NT2/D1 (cell line): ENCODE results near the gene ARHGEF37.

Experiments
- DNase-seq: peaks from one replicate; pipeline ENCODE4 v3.0.0-alpha.2; 2011; ENCODE audit warnings: low read depth, low spot score
- H3K27me3 ChIP-seq: 2 replicates; pipeline ENCODE4 v1.6.0; 2011; ENCODE audit warnings: mild to moderate bottlenecking; ENCODE audit not compliant: insufficient read length, insufficient read depth
- H3K36me3 ChIP-seq: 2 replicates; pipeline ENCODE4 v1.6.1; 2011; ENCODE audit warnings: mild to moderate bottlenecking, low read length, mixed read lengths; ENCODE audit not compliant: insufficient read depth, insufficient read length
- H3K4me1 ChIP-seq: 2 replicates; pipeline ENCODE4 v1.5.1; 2011; ENCODE audit not compliant: insufficient read depth, insufficient read length
- H3K4me3 ChIP-seq: 2 replicates; pipeline ENCODE4 v1.5.1; 2011; ENCODE audit warnings: low read depth; ENCODE audit not compliant: insufficient read length
- H3K9ac ChIP-seq: 2 replicates; pipeline ENCODE4 v1.6.0; 2011; ENCODE audit warnings: low read depth; ENCODE audit not compliant: insufficient read length
- H3K9me3 ChIP-seq: 2 replicates; pipeline ENCODE4 v1.5.1; 2011; ENCODE audit warnings: mild to moderate bottlenecking, low read length; ENCODE audit not compliant: insufficient read depth
- SUZ12 ChIP-seq: IDR thresholded peaks from 2 replicates; pipeline ENCODE4 v1.6.1; 2011; ENCODE audit not compliant: insufficient read length, insufficient read depth; ENCODE audit errors: extremely low read depth
- YY1 ChIP-seq: IDR thresholded peaks from 2 replicates; pipeline ENCODE4 v1.6.1; 2011; ENCODE audit not compliant: insufficient read length, insufficient read depth
- ZNF274 ChIP-seq: IDR thresholded peaks from 2 replicates; pipeline ENCODE4 v1.6.1; 2011; ENCODE audit warnings: mild to moderate bottlenecking, low read depth, low read length

ARHGEF37 gene

DNA sequence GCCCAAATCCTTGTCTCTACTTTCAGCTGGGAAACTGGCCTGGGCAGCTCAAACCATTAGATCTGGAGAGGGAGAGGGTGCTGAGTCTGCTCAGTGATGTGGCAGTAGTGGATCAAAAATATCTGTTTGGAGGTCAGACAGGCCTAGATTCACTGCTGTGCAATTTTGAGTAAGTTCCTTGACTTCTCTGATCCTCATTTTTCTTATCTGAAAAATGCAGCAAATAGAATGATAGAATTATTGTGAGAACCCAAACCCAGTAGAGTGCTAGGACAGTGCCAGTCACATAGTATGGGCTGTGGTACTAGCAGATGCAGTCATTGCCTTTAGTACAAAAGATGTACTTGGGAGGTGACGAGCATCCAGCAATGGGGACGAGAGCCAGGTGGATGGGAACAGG is 50.2 kb downstream of the ARHGEF37 start:
- Histone ChIP-seq H3K36me3 (no peaks in the 10 kb centered on the region), H3K9me3 (no peaks in the 10 kb centered on the region), H3K9ac (no peak overlapping the region), H3K27me3 (no peaks in the 10 kb centered on the region), H3K4me3 (no peak overlapping the region), H3K4me1 (peaks cover 14% of the 10 kb centered on the region)
- DNase-seq: no peak
- no peak for TF ChIP-seq SUZ12
- TF ChIP-seq ZNF274: no peak
- no peak for TF ChIP-seq YY1

DNA sequence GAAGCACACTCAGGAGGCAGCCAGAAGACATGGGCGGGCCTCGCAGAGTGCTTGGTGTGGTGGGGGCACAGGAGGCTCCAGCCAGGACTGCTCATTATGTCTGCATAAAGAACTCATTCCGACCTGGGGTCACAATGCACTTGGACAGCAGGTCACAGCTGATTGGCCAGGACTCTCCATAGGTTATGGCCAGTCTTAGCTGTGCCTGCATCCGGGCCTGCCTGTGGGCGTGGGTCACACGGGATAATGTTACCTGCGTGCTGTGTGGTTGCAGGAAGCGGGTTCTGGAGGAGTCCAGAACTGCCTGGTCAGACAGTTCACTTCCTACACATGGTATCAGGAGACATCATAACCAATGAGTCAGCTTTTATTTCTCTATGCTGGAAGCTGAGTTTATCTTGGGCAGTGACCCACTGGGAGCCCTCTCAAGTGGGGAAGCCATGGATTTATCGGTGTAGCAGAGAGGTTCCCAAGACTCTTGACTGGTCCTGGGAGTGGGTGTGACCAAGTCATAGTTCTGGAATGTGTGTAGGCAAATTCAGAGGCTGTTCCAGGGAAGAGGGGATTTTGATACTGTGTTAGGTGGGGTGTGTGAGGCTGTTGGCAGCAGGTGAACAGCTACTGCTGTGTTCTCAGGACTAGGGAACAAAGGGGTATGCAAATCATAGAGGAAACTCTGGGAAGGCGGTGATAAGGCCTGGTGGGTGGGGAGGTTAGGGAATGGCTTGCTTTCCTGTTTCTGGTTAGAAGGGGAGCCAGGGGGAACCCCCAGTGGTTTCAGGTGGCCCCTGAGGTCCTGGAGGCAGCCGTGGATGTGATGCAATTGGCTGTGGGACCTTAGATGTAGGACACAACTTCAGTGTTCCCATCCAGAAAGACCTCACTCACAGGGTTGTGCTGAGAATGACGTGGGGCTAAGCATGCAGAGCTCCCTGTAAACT is 51.3 kb downstream of the ARHGEF37 start:
- Histone ChIP-seq H3K9ac (no peak overlapping the region), H3K36me3 (no peaks in the 10 kb centered on the region), H3K9me3 (no peaks in the 10 kb centered on the region), H3K4me3 (no peak overlapping the region), H3K4me1 (peaks cover 14% of the 10 kb centered on the region), H3K27me3 (no peaks in the 10 kb centered on the region)
- TF ChIP-seq ZNF274 (no peak), SUZ12 (no peak), YY1 (no peak)
- DNase-seq: peak; percentile 20

DNA sequence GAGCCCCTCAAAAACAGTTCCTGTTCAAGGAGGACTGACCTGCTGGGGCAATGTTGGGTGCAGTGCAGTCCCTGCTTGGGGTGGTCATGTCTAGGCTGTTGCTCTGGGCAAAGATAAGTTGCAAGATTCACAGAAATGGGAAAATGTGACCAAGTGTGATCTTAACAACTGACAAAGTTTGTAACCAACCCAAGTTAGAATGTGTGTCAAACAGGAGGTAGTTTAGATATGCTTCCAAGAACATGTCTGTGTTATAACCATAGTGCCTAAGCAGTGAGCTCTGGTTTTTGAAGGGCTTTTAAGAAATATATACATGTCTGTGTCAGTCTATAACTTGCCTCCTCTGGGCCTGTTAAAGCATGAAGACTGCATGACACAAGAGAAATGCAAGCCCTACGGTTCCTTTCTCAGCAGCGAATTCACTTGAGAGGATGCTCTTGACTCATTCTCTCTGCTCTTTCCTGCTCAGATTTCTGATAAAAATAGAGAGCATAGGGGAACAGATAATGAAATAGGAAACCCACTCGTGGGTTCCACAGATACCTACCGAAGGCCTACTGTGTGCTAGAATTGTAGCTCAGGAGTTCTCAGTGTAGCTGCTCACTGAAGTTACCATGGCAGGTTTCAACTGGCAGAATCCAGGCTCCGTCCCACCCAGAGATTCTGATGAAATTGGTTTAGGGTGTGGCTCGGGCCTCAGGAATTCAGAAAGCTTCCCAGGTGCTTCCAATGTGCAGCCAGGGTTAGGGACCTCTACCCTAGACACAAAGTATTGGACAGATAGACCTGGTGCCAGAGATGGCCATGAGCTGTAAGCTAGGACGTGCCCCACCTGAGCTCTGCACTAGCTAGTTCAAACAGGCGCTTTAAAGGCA is 52.4 kb downstream of the ARHGEF37 start:
- no peak for TF ChIP-seq YY1
- no peak for TF ChIP-seq SUZ12
- TF ChIP-seq ZNF274: no peak
- DNase-seq: no peak
- H3K9me3 ChIP-seq: no peaks in the 10 kb centered on the region
- peaks cover 14% of the 10 kb centered on the region for H3K4me1 ChIP-seq
- no peak overlapping the region for H3K4me3 ChIP-seq
- H3K36me3 ChIP-seq: no peaks in the 10 kb centered on the region
- no peaks in the 10 kb centered on the region for H3K27me3 ChIP-seq
- no peak overlapping the region for H3K9ac ChIP-seq

DNA sequence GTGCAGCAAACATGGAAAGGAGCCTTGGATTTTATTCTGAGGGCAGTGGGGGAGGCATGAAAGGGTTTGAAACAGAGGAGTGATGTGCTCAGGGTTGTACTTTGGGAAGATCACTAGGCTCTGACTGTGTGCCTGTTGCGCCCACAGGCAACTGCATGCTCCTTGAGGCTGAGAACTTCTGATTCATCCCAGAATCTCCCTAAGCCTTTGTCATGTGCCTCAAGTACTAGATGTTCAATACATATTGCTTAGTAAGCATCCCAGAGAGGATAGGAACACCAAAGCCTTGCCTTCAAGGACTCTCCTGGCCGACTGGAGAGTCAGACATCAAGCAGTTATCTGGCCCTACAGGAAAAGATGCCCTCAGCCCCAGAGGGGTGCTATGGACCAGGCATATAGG is 54.1 kb downstream of the ARHGEF37 start:
- no peak for DNase-seq
- H3K4me3 ChIP-seq: no peak overlapping the region

DNA sequence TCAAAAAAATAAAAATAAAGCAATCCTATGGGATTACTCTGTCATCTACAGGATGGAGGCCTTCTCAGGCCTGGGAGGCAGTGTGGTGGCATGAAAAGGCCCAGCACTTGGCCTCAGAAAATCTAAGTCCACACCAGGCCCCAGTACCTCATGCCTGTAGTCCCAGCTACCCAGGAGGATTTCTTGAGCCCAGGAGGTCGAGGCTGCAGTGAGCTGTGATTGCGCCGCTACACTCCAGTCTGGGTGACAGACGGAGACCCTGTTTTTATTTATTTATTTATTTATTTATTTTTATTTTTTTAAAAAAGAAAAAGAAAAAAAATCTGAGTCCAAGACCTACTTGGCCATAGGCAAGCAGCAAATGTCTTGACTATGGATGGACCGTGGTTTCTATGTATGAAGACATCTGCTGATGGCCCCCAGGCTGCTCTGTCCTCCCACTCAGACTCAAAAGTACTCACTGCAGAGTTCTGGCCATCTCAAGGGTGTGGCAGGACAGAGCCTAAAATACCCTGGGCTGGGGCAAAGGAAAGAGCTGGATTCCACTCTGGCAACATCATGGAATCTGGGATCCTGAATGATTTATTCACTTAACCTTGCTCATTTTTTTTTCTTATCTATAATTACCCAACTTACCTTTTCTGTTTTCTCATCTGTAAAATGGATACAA is 55.0 kb downstream of the ARHGEF37 start:
- peaks cover 9% of the 10 kb centered on the region for H3K4me1 ChIP-seq
- TF ChIP-seq SUZ12: no peak
- no peak for TF ChIP-seq ZNF274
- no peak for TF ChIP-seq YY1
- H3K9ac ChIP-seq: no peak overlapping the region
- no peaks in the 10 kb centered on the region for H3K27me3 ChIP-seq
- no peaks in the 10 kb centered on the region for H3K36me3 ChIP-seq
- H3K9me3 ChIP-seq: no peaks in the 10 kb centered on the region
- H3K4me3 ChIP-seq: no peak overlapping the region
- no peak for DNase-seq

More for the DNA sequence above, 54.1 kb downstream of the ARHGEF37 start:
- peaks cover 11% of the 10 kb centered on the region for H3K4me1 ChIP-seq
- H3K9me3 ChIP-seq: no peaks in the 10 kb centered on the region
- no peaks in the 10 kb centered on the region for H3K27me3 ChIP-seq
- no peaks in the 10 kb centered on the region for H3K36me3 ChIP-seq
- no peak overlapping the region for H3K9ac ChIP-seq
- TF ChIP-seq SUZ12: no peak
- TF ChIP-seq ZNF274: no peak
- no peak for TF ChIP-seq YY1

DNA sequence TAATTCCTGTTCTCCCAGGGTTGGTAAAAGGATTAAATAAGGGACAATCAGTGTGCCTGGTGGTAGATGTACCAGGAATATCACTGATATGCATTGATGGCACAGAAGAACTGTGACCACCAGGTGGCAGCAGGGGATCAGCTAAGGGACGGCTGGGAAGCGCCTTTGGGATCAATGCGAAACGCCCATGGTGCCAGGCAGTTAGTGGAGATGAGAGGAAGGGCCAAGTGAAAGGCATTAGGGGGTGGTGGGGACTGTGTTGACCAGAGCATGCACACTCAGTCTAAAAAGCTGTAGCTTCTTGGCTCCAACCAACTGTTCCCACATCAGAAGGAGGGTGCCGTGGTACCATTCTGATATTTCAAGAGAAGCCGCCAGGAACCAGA is 55.6 kb downstream of the ARHGEF37 start:
- Histone ChIP-seq H3K9ac (no peak overlapping the region), H3K36me3 (no peaks in the 10 kb centered on the region), H3K27me3 (no peaks in the 10 kb centered on the region), H3K4me3 (no peak overlapping the region), H3K4me1 (peaks cover 9% of the 10 kb centered on the region), H3K9me3 (no peaks in the 10 kb centered on the region)
- TF ChIP-seq YY1: no peak
- no peak for TF ChIP-seq SUZ12
- TF ChIP-seq ZNF274: no peak
- DNase-seq: peak; percentile 63

DNA sequence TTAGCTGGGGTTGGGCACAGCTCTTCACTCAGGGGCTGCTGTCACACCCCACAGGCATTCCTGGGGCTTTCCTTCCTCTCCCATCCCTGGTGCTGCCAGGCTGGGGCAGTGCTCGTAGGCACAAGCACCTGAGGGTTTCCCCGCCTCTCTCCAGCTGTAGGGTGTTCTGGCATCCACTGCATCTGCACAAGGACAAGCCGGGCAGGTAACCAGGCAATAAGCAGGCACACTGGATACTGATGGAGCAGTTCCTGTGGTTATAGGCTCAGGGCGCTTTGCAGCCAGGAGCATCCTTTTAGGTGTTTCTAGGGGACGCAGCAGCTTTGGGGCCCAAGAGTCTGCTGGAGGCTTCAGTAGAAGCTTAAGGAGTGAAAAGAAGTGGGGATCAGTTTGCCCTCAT is 56.8 kb downstream of the ARHGEF37 start:
- no peaks in the 10 kb centered on the region for H3K36me3 ChIP-seq
- no peak for DNase-seq
- H3K9me3 ChIP-seq: no peaks in the 10 kb centered on the region
- no peak overlapping the region for H3K4me3 ChIP-seq
- no peaks in the 10 kb centered on the region for H3K27me3 ChIP-seq
- H3K4me1 ChIP-seq: peaks cover 2% of the 10 kb centered on the region
- no peak overlapping the region for H3K9ac ChIP-seq
- TF ChIP-seq ZNF274 (no peak), SUZ12 (no peak), YY1 (no peak)
